ENCODE measurements around the gene SFXN5. TPM values are rescaled to one million over a fixed set of nuclear protein-coding genes. Genes with fewer than 3 reads are reported as not detected.

The SFXN5 gene
- total and polyA plus RNA-seq, 3 donors from 2014 or later = 24.0 to 32.2 (median 25.4) TPM

GRCh38 chr2:73110168-73111072 lies 38.9 kb upstream of the SFXN5 start:
- Histone ChIP-seq H3K27ac (no peak overlapping the region), H3K4me3 (no peak overlapping the region), H3K36me3 (ENCODE audit: low read depth, missing control alignments) (no peaks in the 10 kb centered on the region), H3K9me3 (no peaks in the 10 kb centered on the region), H3K4me1 (peaks cover 20% of the 10 kb centered on the region), H3K27me3 (no peaks in the 10 kb centered on the region)
- no peak for DNase-seq
- intact Hi-C loops (cut with DNase I; ENCODE audit: low total_unique reads) = no loop called here
- 77 to 89% methylated on average over 4 of the region's 4 CpGs for WGBS, 2 donors
- TF ChIP-seq CTCF (IDR thresholded peaks at IDR 0.05) (no peak), POLR2A (IDR thresholded peaks at IDR 0.05) (no peak)

- intact Hi-C loops (cut with DNase I; ENCODE audit: low total_unique reads) = no loop called here
- H3K36me3 ChIP-seq (ENCODE audit: low read depth, missing control alignments) = no peaks in the 10 kb centered on the region
- DNase-seq = no peak
- no peaks in the 10 kb centered on the region for H3K27me3 ChIP-seq
- H3K27ac ChIP-seq = no peak overlapping the region
- H3K4me1 ChIP-seq = peaks cover 20% of the 10 kb centered on the region
- H3K9me3 ChIP-seq = no peaks in the 10 kb centered on the region
- TF ChIP-seq POLR2A (IDR thresholded peaks at IDR 0.05) (no peak), CTCF (IDR thresholded peaks at IDR 0.05) (no peak)
- WGBS, 2 donors = 86 to 90% methylated on average over 5 of the region's 5 CpGs
- H3K4me3 ChIP-seq = no peak overlapping the region
Observed at GRCh38 chr2:73109431-73110167, 38.1 kb upstream of the SFXN5 start.

- H3K27ac ChIP-seq = no peak overlapping the region
- WGBS, 2 donors = 47 to 66% methylated on average over 9 to 12 of the region's 12 CpGs
Observed at GRCh38 chr2:73107211-73107926, 35.9 kb upstream of the SFXN5 start.

GRCh38 chr2:73106791-73107190 lies 35.3 kb upstream of the SFXN5 start:
- H3K4me3 ChIP-seq = no peak overlapping the region
- peaks cover 20% of the 10 kb centered on the region for H3K4me1 ChIP-seq
- intact Hi-C loops (cut with DNase I; ENCODE audit: low total_unique reads) = no loop called here
- DNase-seq = no peak
- no peaks in the 10 kb centered on the region for H3K27me3 ChIP-seq
- no peaks in the 10 kb centered on the region for H3K9me3 ChIP-seq
- WGBS, 2 donors = 68 to 96% methylated on average over 3 of the region's 3 CpGs
- no peak overlapping the region for H3K27ac ChIP-seq
- no peak for TF ChIP-seq POLR2A (IDR thresholded peaks at IDR 0.05)
- TF ChIP-seq CTCF (IDR thresholded peaks at IDR 0.05) = no peak
- no peaks in the 10 kb centered on the region for H3K36me3 ChIP-seq (ENCODE audit: low read depth, missing control alignments)

More at GRCh38 chr2:73107211-73107926, 35.9 kb upstream of the SFXN5 start:
- intact Hi-C loops (cut with DNase I; ENCODE audit: low total_unique reads) = no loop called here
- no peaks in the 10 kb centered on the region for H3K27me3 ChIP-seq
- peak; percentile 53 for DNase-seq
- no peak overlapping the region for H3K4me3 ChIP-seq
- H3K4me1 ChIP-seq = peaks cover 20% of the 10 kb centered on the region
- no peaks in the 10 kb centered on the region for H3K36me3 ChIP-seq (ENCODE audit: low read depth, missing control alignments)
- TF ChIP-seq CTCF (IDR thresholded peaks at IDR 0.05) (no peak), POLR2A (IDR thresholded peaks at IDR 0.05) (no peak)
- no peaks in the 10 kb centered on the region for H3K9me3 ChIP-seq

Data from testis (tissue), 3 donors.